K562 (cell line): Measurements from ENCODE around the gene SNW1. TPM values are rescaled to one million over a fixed set of nuclear protein-coding genes. Genes with fewer than 3 reads are reported as not detected.

ENCODE experiments used
- ATAC-seq: fragments of 200-7000 bp; cut with Tn5 transposase; 3 replicates; pipeline ENCODE4 v1.9.1; 2020; ENCODE audit warnings: moderate library complexity
- BruUV-seq: library from RNA; stranded (reverse); fragments of 400-500 nt; replicated peaks from 2 replicates; lab custom pipeline; 2021; lab: Mats Ljungman, UMichigan
- CTCF ChIA-PET: fragments of 300-600 bp; formaldehyde crosslinking; extraction: SDS; loops from one replicate; lab custom pipeline; 2021; ENCODE audit warnings: low intra/inter-chr PET ratio; lab: Yijun Ruan, JAX
- POLR2A ChIA-PET: fragments of 300-600, 350-650 bp; sonication (Branson Sonifier 250); formaldehyde crosslinking; extraction: SDS; loops from one replicate; lab custom pipeline; 2021; ENCODE audit warnings: antibody characterized with exemption, inconsistent platforms; lab: Yijun Ruan, JAX
- DNase-seq, 4 experiments: peaks; one replicate each; pipeline versions ENCODE4 v3.0.0 to v3.0.0-alpha.2; 2011 to 2018; ENCODE audit warnings: low spot score in 3 of 4, mixed read lengths in 3 of 4; ENCODE audit errors: extremely low read depth in 1 of 4
- FAIRE-seq: peaks from 2 replicates; lab custom pipeline; 2011; peaks lifted over from hg19 to GRCh38; lab: Jason Lieb, UNC
- H2AFZ ChIP-seq: 2 replicates; pipeline ENCODE4 v1.6.0; 2011; ENCODE audit warnings: low read depth, low read length, control low read depth, inconsistent platforms
- H3K27ac ChIP-seq: fragments of 200-600 bp; 3 replicates; pipeline ENCODE4 v1.8.0; 2011; ENCODE audit warnings: low read depth, mild to moderate bottlenecking, control low read depth, inconsistent platforms, low read length, moderate library complexity, mixed read lengths; ENCODE audit errors: extremely low read depth
- H3K27me3 ChIP-seq, 2 experiments: fragments of 300-600 bp in 1 of 2; 2 replicates in 1 of 2; 3 replicates in 1 of 2; pipeline versions ENCODE4 v1.6.0 to v1.8.0; 2011; ENCODE audit warnings: inconsistent platforms in 2 of 2, low read length in 2 of 2, mild to moderate bottlenecking in 1 of 2, mixed read lengths in 1 of 2, moderate library complexity in 1 of 2; ENCODE audit not compliant: control insufficient read depth in 2 of 2, insufficient read depth in 2 of 2
- H3K36me3 ChIP-seq: fragments of 300-600 bp; 3 replicates; pipeline ENCODE4 v1.8.0; 2011; ENCODE audit warnings: mild to moderate bottlenecking, low read length, inconsistent platforms; ENCODE audit not compliant: control insufficient read depth, insufficient read depth
- H3K4me1 ChIP-seq, 2 experiments: fragments of 200-600 bp in 1 of 2; replicated peaks in 1 of 2; 2 replicates in 1 of 2; 3 replicates in 1 of 2; pipeline versions ENCODE4 v1.5.1 to v1.8.0; 2011; ENCODE audit warnings: inconsistent platforms in 2 of 2, low read length in 2 of 2, mild to moderate bottlenecking in 1 of 2, mixed read lengths in 1 of 2, moderate library complexity in 1 of 2; ENCODE audit not compliant: control insufficient read depth in 2 of 2, insufficient read depth in 2 of 2
- H3K4me2 ChIP-seq: 2 replicates; pipeline ENCODE4 v1.6.1; 2011; ENCODE audit warnings: low read length, control low read depth, inconsistent platforms, mixed read lengths; ENCODE audit not compliant: insufficient read depth
- H3K4me3 ChIP-seq: fragments of 200-600 bp; sonication (generic), shearing (Covaris generic); 2 replicates; pipeline ENCODE4 v1.5.1; 2016; ENCODE audit warnings: control low read depth, inconsistent platforms
- H3K79me2 ChIP-seq: fragments of 200-600 bp; 3 replicates; pipeline ENCODE4 v1.8.0; 2011; ENCODE audit warnings: low read length, inconsistent platforms; ENCODE audit not compliant: control insufficient read depth, insufficient read depth
- H3K9ac ChIP-seq, 2 experiments: 2 replicates each; pipeline versions ENCODE4 v1.6.0 to v1.6.1; 2011; ENCODE audit warnings: low read depth in 2 of 2, low read length in 2 of 2, control low read depth in 1 of 2, inconsistent platforms in 1 of 2, mild to moderate bottlenecking in 1 of 2, mixed read lengths in 1 of 2; ENCODE audit not compliant: insufficient read depth in 1 of 2
- H3K9me1 ChIP-seq: one replicate; pipeline ENCODE4 v1.6.0; 2011; ENCODE audit warnings: inconsistent platforms, mild to moderate bottlenecking, low read length, moderate library complexity; ENCODE audit not compliant: control insufficient read depth, insufficient read depth
- H3K9me3 ChIP-seq: replicated peaks from 2 replicates; pipeline ENCODE4 v1.5.1; 2011; ENCODE audit warnings: low read depth, low read length, inconsistent platforms; ENCODE audit not compliant: control insufficient read depth, insufficient read depth
- H4K20me1 ChIP-seq: replicated peaks from 2 replicates; pipeline ENCODE4 v1.6.1; 2011; ENCODE audit warnings: low read length, inconsistent platforms, mixed read lengths; ENCODE audit not compliant: control insufficient read depth, insufficient read depth
- CTCF ChIP-seq, 3 experiments: IDR thresholded peaks in 2 of 3; conservative IDR thresholded peaks in 1 of 3; 2 replicates each; pipeline ENCODE4 v1.5.1; 2011 to 2012; ENCODE audit warnings: low read length in 3 of 3, mild to moderate bottlenecking in 3 of 3, control low read depth in 2 of 3, improper control_type of control experiment in 1 of 3, inconsistent platforms in 1 of 3, low read depth in 1 of 3, mixed read lengths in 1 of 3, moderate library complexity in 1 of 3; ENCODE audit not compliant: insufficient read depth in 2 of 3
- E2F5 ChIP-seq: sonication (generic); formaldehyde crosslinking; IDR thresholded peaks from 2 replicates; pipeline ENCODE4 v1.8.0; 2022; ENCODE audit warnings: mild to moderate bottlenecking, missing genetic modification reagents
- FOXJ2 ChIP-seq: fragments of 200-800 bp; sonication (Bioruptor generic); IDR thresholded peaks from 2 replicates; pipeline ENCODE4 v1.6.1; 2016; ENCODE audit warnings: missing genetic modification characterization, missing compliant biosample characterization
- HDGF ChIP-seq: fragments of 450-650 bp; IDR thresholded peaks from 2 replicates; pipeline ENCODE4 v1.6.1; 2016
- NBN ChIP-seq: fragments of 450-650 bp; IDR thresholded peaks from 2 replicates; pipeline ENCODE4 v1.6.1; 2016; ENCODE audit warnings: low read depth, mild to moderate bottlenecking
- NR0B1 ChIP-seq: fragments of 450-650 bp; IDR thresholded peaks from one replicate; pipeline ENCODE4 v1.6.1; 2018; ENCODE audit warnings: mild to moderate bottlenecking, moderate library complexity; ENCODE audit not compliant: partially characterized antibody
- WGBS: fragments of 100-300 bp; shearing (Covaris generic); methylation state at CpG from one replicate; pipeline ENCODE4 v1.1.6; 2016; ENCODE audit warnings: low coverage, mixed read lengths; ENCODE audit not compliant: insufficient coverage; ENCODE audit errors: missing lambda C conversion rate; 5-methylcytosine and 5-hydroxymethylcytosine counted together
- in situ Hi-C: fragments of 300-500 bp; cut with MboI; formaldehyde crosslinking; loops from 4 replicates; pipeline ENCODE4 v1.15.0; 2018; ENCODE audit warnings: inconsistent platforms, mixed read lengths
- intact Hi-C: fragments of 100-400 bp; cut with micrococcal nuclease; formaldehyde crosslinking; loops from 2 replicates; pipeline ENCODE4 v1.14.2; 2022
- polyA plus RNA-seq, 8 experiments: library from polyadenylated mRNA; depleted of rRNA in 4 of 8; stranded (reverse) in 5 of 8; unstranded in 3 of 8; fragments of >200 nt; fragmentation: Nextera tagmentation in 2 of 8; fragmentation: Illumina TruSeq in 1 of 8; extraction: Ambion mirVana in 2 of 8; extraction: Trizol in 1 of 8; gene quantifications; 2 replicates each; pipeline versions ENCODE4 v1.2.1 to v1.2.3, GENCODE V29; 2011 to 2014; ENCODE audit warnings: inconsistent platforms in 1 of 8, missing spikeins in 1 of 8
- total RNA-seq, 7 experiments: library from RNA; depleted of rRNA in 6 of 7; stranded (reverse); fragments of >200 nt in 6 of 7; fragmentation: Illumina TruSeq in 2 of 7; extraction: Trizol in 2 of 7; gene quantifications; 2 replicates each; pipeline versions ENCODE4 v1.2.1 to v1.2.3, GENCODE V29; 2011 to 2021; ENCODE audit warnings: low replicate concordance in 1 of 7

Gene SNW1
- total and polyA plus RNA-seq, 9 of the 15 experiments (the other 6 are each of a cell fraction or from before 2014, with no cell fraction given): 64.4 to 143 (median 98.2) TPM

DNA sequence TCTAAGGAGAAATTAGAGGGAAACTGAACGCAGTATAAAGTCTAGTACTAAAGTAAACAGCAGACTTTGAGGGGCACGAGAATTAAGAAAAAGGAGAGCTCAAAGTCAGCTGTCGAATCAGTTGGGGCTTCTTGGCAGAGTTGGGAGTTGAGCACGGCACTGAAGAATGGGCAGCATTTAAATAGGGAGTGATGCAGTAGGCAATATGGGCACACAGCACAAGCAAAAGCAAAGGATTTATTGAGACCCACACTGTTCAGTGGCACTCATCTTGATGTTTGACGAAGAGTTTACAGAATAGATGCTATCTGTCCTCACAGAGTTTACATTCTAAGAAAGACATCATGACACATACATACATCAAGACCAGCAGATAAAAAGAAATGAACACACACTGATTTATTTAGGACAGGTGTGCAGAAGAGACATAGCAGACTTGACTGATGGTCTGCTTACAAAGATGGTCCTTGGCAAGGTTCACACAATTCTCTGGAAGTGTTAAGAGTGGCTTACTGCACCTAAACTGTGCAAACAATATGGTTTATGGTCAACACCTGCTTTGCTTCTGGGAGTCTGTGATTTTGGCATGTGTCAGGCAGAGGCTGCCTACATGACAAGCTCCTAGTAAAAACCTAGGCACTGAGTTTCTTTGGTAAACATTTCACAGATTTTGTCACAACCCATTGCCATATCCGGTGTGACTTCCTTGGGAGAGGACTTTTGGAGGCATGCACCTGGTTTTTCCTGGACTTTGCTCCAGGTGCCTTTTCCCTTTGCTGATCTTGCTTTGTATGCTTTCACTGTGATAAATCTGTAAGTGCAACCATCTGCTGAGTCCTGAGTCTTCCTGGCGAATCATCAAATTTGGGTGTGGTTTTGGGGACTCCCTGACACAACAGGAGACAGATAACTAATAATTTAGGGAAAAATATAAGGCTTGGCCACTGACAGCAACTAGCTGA lies 79.5 kb downstream of the SNW1 start:
- CTCF ChIA-PET: no interaction called here
- BruUV-seq: no TSS peak

More for the DNA sequence above, 79.5 kb downstream of the SNW1 start:
- no peak overlapping the region for H2AFZ ChIP-seq
- no peak overlapping the region for H3K4me3 ChIP-seq
- H3K27ac ChIP-seq: no peak overlapping the region
- FAIRE-seq: no peak
- H3K9me1 ChIP-seq: no peaks in the 10 kb centered on the region
- no peaks in the 10 kb centered on the region for H3K4me1 ChIP-seq
- H3K9me3 ChIP-seq: no peaks in the 10 kb centered on the region
- no peak overlapping the region for H3K9ac ChIP-seq
- in situ Hi-C loops (no loop called here), intact Hi-C loops (no loop called here)
- POLR2A ChIA-PET: no interaction called here
- TF ChIP-seq FOXJ2 (tag) (no peak), HDGF (no peak), NR0B1 (no peak), CTCF (IDR thresholded peaks at IDR 0.05 in 2 of 3, conservative IDR thresholded peaks at IDR 0.05 in 1 of 3; ENCODE audit: insufficient read depth in 2 of 3, low read depth in 1 of 3, low read length in 3 of 3) (no peak), NBN (no peak), E2F5 (no peak)
- ATAC-seq: no peak
- H3K36me3 ChIP-seq: peaks cover 11% of the 10 kb centered on the region; the same call in 2 of the 3 replicates
- no peak overlapping the region for H3K4me2 ChIP-seq
- H3K79me2 ChIP-seq: no peaks in the 10 kb centered on the region
- no peaks in the 10 kb centered on the region for H4K20me1 ChIP-seq
- WGBS: 49% methylated on average over 7 of the region's 7 CpGs
- no peak for DNase-seq
- no peaks in the 10 kb centered on the region for H3K27me3 ChIP-seq
